GM20000 (cell line): Measurements from ENCODE around the gene DACT2.
"Not testable (repeated sequence)": the region's sequence is repeated elsewhere in the genome, so short reads cannot be mapped to it uniquely, and the experiment has no call there.

Experiments
- DNase-seq: peaks from one replicate; pipeline ENCODE4 v3.0.0; 2012; ENCODE audit warnings: low spot score
- CTCF ChIP-seq: IDR thresholded peaks from 2 replicates; pipeline ENCODE4 v1.5.1; 2012; ENCODE audit warnings: mild to moderate bottlenecking, control low read depth; ENCODE audit errors: extremely low read depth, missing control alignments

Gene DACT2

GRCh38 chr6:168358842-168359420 lies 39.4 kb upstream of the DACT2 start:
- DNase-seq, result no peak
- no peak for TF ChIP-seq CTCF

GRCh38 chr6:168356872-168357271 lies 37.3 kb upstream of the DACT2 start:
- DNase-seq, result not testable (repeated sequence)

GRCh38 chr6:168355716-168356522 lies 36.3 kb upstream of the DACT2 start:
- DNase-seq, result no peak

GRCh38 chr6:168354338-168354737 lies 34.8 kb upstream of the DACT2 start:
- no peak for TF ChIP-seq CTCF
- DNase-seq, result no peak

More at GRCh38 chr6:168355716-168356522, 36.3 kb upstream of the DACT2 start:
- no peak for TF ChIP-seq CTCF

- DNase-seq, result no peak
- no peak for TF ChIP-seq CTCF
Observed at GRCh38 chr6:168353041-168353440, 33.5 kb upstream of the DACT2 start.

GRCh38 chr6:168352096-168352495 lies 32.5 kb upstream of the DACT2 start:
- DNase-seq, result no peak
- no peak for TF ChIP-seq CTCF

GRCh38 chr6:168349718-168350210 lies 30.2 kb upstream of the DACT2 start:
- DNase-seq, result no peak
- TF ChIP-seq CTCF, result no peak
